GM12873 (cell line): Measurements from ENCODE around the gene CEMIP.

Source experiments
- TF ChIP-seq, protein P1 (sequence below): IDR thresholded peaks from 2 replicates; pipeline ENCODE4 v1.5.1; 2012; ENCODE audit warnings: low read depth, mild to moderate bottlenecking, moderate library complexity, low read length, control low read depth; ENCODE audit not compliant: insufficient read depth; ENCODE audit errors: missing control alignments

Gene CEMIP

DNA sequence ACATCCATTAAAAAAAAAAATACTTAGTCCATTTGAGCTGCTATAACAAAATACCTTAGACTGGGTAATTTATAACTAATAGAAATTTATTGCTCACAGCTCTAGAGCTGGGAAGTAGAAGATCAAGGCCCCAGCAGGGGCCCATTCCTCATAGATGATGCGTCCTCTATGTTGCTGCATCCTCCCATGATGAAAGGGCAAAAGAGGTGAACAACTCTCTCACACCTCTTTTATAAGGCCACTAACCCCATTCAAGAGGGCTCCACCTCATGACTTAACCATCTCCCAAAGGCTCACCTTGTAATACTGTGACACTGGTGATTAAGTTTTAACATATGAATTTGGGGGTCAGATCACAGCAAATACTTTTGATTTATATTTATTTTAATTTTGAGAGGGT is 218.5 kb downstream of the CEMIP start:
- TF ChIP-seq, protein P1, sequence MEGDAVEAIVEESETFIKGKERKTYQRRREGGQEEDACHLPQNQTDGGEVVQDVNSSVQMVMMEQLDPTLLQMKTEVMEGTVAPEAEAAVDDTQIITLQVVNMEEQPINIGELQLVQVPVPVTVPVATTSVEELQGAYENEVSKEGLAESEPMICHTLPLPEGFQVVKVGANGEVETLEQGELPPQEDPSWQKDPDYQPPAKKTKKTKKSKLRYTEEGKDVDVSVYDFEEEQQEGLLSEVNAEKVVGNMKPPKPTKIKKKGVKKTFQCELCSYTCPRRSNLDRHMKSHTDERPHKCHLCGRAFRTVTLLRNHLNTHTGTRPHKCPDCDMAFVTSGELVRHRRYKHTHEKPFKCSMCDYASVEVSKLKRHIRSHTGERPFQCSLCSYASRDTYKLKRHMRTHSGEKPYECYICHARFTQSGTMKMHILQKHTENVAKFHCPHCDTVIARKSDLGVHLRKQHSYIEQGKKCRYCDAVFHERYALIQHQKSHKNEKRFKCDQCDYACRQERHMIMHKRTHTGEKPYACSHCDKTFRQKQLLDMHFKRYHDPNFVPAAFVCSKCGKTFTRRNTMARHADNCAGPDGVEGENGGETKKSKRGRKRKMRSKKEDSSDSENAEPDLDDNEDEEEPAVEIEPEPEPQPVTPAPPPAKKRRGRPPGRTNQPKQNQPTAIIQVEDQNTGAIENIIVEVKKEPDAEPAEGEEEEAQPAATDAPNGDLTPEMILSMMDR = no peak

DNA sequence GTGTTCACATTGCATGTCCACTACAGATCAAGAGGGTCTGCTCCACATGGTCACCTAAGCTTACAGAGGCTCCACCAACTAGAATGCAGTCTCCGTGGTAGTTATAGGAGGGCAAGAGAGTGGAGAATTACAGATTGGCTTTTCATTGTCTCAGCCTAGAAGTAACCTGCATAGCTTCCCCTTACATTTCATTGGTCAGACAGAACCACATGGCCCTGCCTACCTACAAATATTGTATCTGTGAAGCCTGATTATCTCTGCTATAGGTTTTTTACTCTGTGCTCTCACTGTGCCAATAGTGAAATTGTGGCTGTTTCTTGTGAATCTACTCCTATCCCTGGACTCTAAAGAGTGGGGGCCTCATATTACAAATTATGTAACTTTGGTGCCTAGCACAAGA is 219.1 kb downstream of the CEMIP start:
- TF ChIP-seq, protein P1 = no peak

DNA sequence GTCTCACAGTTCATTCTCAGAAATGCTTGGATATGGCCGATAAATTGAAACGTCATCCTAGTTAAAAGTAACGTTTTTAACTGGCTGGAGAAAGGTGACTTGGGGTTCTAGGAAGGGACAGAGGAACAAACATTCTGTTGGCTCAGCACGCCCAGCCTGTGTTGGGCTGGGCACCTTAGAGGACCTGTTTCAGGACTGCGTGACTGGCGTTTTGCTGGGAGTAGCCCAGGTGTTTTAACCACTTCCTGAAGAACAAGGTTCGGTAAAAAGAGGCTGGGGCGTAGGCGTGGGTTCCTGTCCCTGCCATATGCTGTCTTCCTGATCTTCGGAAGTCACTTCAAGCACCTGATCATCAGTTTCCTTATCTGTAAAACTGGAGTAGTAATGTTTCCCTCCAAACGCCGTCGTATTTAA is 220.5 kb downstream of the CEMIP start:
- TF ChIP-seq, protein P1 = no peak

DNA sequence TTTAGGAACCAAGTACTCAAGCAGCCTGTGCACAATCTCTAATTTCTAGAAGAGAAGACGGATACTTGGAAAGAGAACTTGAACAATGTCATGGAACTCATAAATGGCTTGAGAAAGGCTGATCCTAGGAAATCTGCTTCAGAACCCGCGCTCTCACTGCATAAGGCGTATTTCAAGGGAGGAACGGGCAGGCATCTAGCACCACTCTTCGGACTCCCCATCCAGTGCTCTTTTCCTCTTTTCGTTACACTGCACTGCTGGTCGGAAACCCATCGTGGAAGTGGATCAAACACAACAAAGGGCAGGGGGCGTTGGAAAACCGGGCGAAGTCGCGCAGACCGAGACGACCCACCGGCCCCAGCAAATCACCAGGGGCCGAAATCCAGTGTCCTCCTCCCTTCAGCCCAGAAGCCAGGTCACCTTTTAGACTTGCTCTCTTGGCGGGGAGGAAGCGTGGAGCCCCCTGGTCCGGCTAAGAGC is 221.0 kb downstream of the CEMIP start:
- TF ChIP-seq, protein P1 = no peak

DNA sequence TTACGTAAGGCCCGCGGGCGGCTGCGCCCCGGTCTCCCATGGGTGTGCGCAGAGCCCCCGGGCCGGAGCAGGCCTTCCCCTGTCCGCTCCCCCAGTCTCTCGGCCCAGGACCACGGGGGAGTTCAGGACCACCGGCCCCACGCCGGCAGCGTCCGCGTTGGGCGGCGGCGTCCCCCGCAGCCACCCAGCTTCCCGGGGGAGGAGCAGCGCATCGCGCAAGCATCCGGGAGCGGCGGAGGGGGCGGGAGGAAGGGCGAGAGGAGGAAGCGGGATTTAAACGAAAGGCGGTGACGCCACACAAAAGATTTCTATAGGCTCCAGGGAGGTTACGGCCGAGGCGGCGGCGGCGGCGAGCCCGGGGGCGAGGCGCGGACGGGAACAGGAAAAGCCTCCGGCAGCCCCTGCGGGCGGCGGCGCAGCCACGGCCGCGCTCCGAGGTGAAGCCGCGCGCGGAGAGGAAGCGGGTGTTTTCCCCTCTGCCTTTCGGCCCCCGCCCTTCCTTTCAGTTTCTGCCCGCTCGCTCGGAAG is 221.5 kb downstream of the CEMIP start, which contains the start of gene TLNRD1:
Gene TLNRD1, plus strand, starts transcription at position 300 of the 528 bp plus-strand sequence. CDS start 1,349 bp downstream, outside the sequence.
- TF ChIP-seq, protein P1 = no peak
